ENCODE data around the gene ZNF638. TPM values are rescaled to one million over a fixed set of nuclear protein-coding genes. Genes with fewer than 3 reads are reported as not detected.

ZNF638 gene
- total RNA-seq, 1 donor from 2014 or later = 91.9 TPM

DNA sequence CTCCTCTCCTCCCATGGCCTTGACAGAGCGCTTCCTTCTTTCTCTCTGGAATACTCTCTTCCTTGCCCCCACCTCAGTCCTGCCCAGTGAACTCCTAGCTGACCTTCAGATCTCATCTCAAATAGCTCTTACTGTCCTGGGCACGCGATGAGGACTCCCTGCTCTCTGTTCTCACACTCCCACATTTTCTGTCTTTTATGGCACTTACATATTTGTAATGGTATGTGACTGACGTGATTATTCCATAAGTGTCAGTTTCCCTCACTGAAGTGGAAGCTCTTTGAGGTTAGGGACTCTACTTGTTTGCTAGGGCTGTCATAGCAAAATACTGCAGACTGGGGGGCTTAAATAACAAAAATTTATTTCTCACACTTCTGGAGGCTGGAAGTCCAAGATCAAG lies 120.1 kb downstream of the ZNF638 start:
- no peak for ATAC-seq
- intact Hi-C loops (cut with DNase I) = no loop called here
- no peak for DNase-seq (ENCODE audit: missing footprints)

DNA sequence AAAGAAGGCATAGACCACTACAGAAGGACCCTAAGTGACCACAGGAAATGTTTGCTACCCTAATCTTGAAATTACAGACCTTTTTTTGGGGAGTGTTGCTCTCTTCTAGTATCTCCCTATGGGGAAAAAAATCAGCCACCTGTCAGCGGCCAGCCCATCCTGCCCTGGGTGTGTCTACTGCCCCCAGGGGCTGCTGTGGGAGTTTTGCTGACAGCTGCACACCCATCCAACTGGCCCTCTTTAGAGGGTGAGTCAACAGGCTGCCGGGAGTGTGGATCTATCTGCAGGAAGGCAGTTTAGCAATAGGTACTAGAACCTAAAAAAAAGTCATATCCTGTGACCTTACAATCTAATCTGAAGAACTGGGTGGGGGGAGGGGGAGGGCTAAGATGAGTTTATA lies 121.0 kb downstream of the ZNF638 start:
- ATAC-seq (peak; percentile 30), DNase-seq (ENCODE audit: missing footprints) (no peak)
- intact Hi-C loops (cut with DNase I) = no loop called here

DNA sequence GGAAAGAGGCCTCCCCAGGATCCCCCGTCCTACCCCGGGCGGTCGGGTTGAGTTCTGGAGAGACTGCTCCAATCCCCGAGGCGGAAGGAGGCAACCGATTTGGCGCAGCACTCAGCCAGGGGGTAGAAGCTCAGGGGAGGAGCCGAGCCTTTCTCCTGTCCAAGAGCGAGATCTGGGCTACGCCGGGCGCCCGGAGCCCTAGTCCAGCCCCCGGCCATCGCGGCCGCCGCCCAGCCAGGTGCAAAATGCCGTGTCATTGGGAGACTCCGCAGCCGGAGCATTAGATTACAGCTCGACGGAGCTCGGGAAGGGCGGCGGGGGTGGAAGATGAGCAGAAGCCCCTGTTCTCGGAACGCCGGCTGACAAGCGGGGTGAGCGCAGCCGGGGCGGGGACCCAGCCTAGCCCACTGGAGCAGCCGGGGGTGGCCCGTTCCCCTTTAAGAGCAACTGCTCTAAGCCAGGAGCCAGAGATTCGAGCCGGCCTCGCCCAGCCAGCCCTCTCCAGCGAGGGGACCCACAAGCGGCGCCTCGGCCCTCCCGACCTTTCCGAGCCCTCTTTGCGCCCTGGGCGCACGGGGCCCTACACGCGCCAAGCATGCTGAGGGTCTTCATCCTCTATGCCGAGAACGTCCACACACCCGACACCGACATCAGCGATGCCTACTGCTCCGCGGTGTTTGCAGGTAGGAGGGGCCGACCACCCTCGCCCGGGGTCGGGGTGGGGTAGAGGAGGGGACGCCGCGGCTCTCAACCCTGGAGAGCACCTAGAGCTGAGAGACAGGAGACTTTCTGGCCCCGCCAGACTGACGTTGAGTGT lies 122.0 kb downstream of the ZNF638 start, which contains the start of gene DYSF:
Gene DYSF, plus strand, starts transcription at position 158 of the 817 bp plus-strand sequence.
- DNase-seq (ENCODE audit: missing footprints) = peak; percentile 91
- peak; percentile 70 for ATAC-seq
- intact Hi-C loops (cut with DNase I) = no loop called here

DNA sequence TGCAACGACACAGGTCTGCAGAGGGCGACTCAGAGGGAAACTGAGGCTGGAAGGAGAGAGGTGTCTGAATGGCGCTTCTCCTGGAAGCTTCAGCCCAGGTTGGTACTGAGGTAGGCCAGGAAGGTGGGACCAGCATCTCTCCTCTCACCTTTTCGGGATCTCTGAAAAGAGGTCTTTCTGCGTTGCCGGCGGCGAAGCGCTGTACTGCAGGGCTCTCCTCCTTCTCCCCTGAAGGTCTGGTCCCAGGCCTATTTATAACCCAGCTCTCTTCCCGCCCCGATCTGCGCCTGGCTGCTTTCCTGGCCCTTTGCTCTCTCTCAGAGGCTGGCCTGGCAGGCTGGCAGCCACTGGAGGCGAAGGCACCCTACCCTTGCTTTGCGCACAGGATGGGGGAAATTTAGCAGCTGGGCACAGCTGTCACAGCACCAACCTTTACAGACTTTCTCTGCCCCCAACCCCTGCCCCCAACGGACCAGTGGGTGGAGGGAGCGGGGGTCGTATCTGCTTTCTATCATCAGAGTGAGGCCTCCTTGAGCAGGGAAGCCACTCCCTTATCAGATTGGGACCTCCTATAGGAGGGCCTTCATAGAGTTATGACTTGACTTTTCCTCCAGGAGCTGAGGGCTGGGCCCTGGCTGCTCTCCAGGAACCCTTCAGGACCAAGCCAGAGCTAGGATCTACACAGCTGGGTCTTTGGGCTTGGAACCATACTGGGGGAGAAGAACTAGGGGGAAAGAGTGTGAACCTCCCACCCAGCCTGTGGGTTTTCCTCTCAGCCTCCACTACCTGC lies 122.8 kb downstream of the ZNF638 start:
- intact Hi-C loops (cut with DNase I) = no loop called here

DNA sequence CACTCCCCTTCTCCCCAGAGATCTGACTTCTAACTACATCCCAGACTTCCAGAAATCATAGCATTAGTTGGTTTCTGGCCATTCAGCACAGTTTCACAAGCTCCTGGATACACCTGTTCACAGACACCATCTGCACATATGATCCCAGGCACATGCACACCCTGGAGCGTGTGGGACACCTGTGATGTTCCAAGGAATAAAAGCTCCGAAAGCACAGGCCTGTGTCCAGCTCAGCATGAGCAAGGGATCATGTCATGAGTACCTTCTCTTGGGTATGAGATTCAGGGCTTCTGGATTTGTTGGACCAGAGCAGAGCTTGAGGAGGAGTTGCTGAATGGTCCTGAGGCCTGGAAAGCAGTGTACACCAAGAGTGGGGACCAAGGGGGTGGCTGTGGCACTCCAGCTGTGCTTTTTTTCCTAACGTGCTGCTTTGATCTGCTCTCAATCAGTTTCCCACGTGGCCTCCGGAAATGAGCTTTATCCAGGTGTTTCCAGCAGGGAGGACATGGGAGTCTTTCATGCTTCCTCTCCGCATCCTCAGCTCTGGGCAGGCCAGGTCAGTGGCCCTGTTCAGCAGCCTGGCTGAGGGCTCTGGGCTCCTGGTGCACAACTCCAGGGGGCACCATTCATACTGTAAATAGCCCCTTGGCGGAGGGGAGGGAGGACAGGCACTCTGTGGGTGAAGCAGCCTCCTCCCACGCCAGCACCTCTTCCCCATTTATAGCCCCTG lies 123.6 kb downstream of the ZNF638 start:
- ATAC-seq (no peak), DNase-seq (ENCODE audit: missing footprints) (no peak)
- intact Hi-C loops (cut with DNase I) = no loop called here

More for the DNA sequence above, 122.8 kb downstream of the ZNF638 start:
- DNase-seq (ENCODE audit: missing footprints) = peak; percentile 83
- peak; percentile 76 for ATAC-seq

DNA sequence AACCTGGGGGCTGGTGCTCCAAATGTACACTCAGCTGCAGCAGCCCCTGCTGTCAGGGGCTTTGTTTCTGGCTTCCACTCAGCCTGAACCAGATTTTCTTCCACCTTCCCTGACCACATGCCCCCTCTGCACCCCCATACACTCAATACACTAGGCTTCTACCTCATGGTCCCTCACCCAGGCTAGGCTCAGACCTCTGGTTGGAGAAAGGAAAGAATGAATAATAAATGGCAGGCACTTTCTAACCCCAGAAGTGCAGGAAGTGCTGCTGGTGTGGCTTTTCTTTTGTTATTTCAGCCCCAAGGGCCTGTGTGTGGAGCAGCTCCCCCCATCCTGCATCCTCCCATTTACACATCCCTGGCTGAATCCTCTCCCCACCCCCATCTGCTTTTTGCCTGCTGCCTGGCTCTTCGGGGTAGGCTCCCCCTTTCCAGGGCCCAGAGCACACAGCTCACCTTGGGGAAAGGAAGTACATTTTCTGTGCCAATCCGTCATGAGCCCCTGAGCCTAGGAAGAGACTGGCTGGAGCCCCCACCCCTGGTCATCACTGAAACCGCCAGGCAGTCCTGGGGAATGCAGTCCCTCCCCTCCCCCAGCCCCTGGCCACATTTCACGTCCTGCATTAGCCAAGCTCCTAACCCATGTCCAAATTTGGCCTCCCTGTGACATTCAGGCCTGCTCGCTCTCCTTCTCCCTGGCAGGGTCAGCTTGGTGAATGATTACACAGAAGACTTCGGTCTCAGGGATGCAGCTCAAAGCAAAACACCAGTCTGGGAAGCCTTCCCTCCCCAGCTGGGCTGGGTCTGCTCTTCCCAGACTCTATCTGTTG lies 124.4 kb downstream of the ZNF638 start:
- no peak for DNase-seq (ENCODE audit: missing footprints)
- intact Hi-C loops (cut with DNase I) = no loop called here
- ATAC-seq = peak; percentile 23

DNA sequence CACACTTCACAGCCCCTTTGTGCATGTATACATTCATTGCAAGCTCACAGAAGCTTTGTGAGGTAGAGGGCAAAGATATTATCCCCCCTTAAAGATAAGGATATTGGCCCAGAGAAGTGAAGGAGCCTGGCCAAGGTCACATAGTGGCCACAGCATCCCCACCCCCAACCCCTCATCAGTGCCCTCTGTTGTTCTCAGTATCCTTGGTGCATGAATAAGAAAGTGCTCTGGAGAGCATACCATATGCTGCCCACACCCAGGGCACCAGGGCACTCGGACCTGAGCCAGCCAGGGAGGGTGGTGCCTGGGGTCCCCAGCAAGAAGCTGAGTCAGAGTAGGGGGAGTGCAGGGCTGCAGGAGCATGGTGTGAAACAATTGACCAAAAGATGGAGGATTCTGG lies 125.0 kb downstream of the ZNF638 start:
- DNase-seq (ENCODE audit: missing footprints) (no peak), ATAC-seq (no peak)
- intact Hi-C loops (cut with DNase I) = no loop called here

DNA sequence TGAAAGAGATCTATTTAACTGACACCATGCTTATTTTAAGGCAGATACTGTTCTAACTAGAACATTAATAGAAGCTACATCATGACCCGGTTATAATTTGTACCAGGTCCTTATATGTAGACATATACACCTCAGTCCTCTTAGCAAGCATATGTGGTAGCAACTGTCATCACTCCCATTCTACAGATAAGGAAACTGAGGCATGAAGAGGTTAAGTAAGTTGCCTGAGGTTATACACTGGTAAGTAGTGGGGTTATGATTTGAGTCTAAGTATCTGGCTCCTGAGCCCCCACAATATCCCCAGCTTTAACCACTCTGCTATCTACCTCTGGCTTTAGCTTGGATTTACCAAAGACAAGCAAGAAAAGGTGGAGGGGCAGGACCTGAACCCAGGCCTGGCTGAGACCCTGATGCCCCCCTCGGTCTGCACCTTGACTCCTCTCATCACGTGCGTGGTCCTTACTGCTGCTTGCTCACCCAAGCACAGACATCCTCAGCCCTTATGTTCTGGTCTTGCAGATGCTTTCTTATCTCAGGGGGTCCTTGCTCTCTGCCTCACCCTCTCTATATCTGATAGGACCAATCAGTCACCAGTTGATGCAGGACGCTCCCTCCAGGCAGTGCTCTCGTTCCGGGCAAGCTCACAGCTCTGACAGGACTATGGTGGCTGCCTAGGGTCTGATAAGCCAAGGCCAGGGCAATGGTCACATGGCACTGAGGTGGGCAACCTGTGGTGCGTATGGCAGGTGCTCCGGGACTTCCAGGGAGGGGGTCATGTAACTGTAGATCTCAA lies 125.7 kb downstream of the ZNF638 start:
- no peak for DNase-seq (ENCODE audit: missing footprints)
- intact Hi-C loops (cut with DNase I) = no loop called here
- ATAC-seq = no peak

DNA sequence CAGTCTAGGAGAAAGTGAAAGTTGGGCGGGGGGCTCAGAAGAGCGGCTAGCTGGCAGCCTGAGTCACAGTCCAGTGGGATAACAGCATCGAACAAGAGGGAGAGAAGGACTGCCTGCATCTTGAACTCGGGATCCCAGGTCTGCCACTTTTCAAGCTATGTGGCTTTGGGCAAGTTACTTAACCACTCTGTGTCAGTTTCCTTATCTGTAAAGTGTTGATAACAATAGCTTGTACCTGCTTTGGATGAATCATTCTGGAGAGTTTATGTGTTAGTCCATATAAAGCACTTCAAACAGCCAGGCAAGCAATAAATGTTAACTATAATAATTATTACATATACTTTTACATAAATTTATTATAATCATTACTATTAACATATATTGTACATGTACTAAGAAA lies 126.3 kb downstream of the ZNF638 start:
- DNase-seq (ENCODE audit: missing footprints) (no peak), ATAC-seq (no peak)
- intact Hi-C loops (cut with DNase I) = no loop called here

DNA sequence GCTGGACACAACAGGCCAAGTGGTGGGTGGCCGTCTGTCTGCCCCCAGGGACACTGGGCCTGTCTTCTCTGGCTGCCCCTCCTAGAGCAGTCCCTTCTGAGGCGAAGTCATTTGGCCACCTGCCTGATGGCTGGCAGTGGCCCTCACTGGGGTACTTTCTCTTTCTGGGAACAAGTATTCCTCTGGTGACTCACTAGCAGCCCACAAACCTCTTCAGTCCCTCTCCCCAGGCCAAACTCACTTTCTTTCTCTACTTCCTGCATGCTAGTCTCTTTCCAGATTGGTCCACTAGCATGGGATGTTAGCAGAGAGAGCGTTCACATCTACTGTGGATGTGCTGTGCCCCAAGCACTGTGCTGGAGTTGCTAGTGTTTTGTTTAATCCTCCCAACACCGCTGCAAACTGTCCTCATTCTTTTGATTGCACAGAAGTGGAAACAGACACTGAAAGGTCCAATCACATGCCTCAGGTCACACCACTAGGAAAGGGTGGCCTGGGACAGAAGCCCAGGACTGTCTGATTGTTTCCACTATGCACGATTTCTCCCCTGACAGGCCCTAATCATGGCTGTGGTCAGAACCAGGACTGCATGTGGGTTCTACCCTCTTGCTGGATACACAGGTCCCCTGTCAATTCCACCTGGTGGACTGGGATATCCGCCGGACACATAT lies 127.0 kb downstream of the ZNF638 start:
- intact Hi-C loops (cut with DNase I) = no loop called here
- ATAC-seq (peak; percentile 67), DNase-seq (ENCODE audit: missing footprints) (no peak)

DNA sequence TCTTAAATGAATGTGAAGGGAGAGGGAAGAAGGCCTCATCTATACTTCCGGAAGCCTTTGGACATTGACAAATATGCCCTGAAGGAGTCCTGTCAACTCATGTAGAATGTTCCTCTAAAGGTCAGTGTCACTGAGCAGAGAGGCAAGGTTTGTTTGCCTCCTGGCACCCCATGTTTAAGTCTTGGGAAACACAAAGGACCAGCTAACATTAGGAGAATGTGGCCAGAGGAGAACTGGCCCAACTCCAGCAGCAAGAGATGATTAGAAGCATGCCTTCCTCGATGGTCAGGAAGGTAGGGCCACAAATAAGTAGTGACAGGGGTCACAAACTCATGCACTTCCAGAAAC lies 127.5 kb downstream of the ZNF638 start:
- intact Hi-C loops (cut with DNase I) = no loop called here
- DNase-seq (ENCODE audit: missing footprints) (no peak), ATAC-seq (no peak)

DNA sequence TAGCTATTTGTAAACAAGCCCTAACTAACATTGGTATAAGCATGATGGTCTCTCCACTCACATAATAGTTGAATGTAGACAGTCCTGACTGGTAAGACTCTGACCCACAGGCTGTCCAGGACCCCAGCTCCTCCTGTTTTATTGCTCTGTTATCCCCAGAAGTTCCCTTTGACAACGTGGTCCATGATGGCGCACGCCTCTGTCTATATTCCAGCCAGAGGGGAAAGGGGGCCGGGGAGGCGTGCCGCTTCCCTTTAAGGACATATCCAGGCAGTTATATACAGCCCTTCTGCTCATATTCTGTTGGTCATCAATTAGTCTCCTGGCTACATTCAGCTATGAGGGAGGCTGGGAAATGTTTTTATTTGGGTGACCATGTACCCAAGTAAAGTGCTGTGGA lies 128.5 kb downstream of the ZNF638 start:
- DNase-seq (ENCODE audit: missing footprints) (no peak), ATAC-seq (no peak)
- intact Hi-C loops (cut with DNase I) = no loop called here

DNA sequence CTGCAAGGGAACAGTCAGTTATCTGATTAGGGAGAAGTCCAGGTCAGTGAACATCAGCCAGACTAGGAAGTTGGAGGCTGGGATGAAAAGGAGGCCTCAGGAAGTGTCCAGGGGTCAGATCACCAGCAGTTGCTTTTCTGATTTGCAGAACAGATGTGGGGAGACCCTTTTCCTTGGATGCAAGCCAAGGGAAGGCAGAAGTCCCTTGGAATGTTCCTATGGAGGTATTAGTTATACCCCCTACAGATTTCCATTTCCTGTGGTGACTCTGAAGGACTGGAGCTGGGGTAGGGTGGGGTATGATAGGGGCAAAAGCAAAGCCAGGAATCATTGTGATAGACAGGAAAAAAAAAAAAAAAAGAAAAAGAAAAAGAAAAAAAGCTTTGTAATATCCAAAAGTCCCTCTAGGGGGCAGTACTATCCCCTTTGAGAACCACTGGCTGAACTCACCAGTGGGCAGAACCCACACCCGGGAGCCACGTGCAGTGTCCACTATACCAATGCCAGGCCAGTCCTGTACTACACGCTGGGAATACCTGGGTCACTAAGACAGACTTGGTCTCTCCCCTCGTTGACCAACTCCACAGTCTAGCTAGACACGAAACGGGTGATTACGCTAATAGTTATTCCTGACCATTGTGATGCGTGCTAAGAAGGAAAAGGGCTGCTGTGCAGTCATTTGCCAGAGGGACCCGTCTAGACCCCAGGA lies 129.2 kb downstream of the ZNF638 start:
- peak; percentile 76 for DNase-seq (ENCODE audit: missing footprints)
- ATAC-seq = no peak
- intact Hi-C loops (cut with DNase I) = loop anchor here (1.0 kb wide), 1 partner anchor 50 kb away; no protein-coding TSS in a partner anchor

DNA sequence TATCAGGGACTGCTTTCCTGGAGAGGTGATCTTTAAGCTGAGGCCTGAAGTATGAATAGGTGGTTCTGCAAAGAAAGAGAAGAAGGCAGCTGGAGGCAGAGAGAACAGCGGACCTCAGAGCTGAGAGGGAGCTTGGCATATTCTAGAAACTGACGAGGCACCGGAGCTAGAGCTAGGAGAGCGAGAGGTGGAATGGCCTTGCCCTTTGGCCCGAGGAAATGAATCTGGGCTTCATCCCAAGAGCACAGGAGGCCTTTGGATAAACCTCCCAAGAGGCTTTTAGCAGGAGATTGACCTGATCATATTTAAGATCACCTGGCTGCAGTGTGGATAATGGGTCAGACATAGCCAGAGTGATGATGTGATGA lies 129.7 kb downstream of the ZNF638 start:
- intact Hi-C loops (cut with DNase I) = loop anchor here (1.0 kb wide), 1 partner anchor 49 kb away; no protein-coding TSS in a partner anchor

DNA sequence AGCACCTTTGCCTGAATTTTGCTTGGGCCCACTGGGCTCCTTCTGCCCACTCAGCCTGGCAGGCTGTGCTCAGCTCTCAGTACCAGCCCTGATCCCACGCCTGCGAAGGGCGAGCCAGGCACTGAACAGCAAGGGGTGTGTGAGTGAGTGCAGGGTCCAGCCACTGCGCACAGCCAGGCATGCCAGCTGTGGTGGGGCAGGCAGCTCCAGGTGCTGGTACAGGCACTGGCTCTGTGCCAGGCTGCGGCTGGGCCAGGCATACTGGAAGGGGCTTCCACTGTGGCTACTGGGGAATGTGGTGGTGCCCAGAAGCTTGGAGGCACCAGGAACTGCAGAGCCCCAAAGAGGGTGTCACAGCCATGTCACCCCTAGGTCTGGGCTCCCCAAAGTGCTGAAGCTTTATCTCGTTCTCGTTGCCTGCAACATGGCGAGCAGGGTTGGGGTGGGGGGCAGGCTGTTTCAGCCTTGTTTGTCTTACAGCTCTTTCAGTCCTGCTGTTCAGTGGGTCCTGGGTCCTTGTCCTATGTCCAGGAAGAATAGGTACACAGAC lies 130.5 kb downstream of the ZNF638 start:
- intact Hi-C loops (cut with DNase I) = no loop called here
- DNase-seq (ENCODE audit: missing footprints) (no peak), ATAC-seq (no peak)

More for the DNA sequence above, 129.7 kb downstream of the ZNF638 start:
- DNase-seq (ENCODE audit: missing footprints) (no peak), ATAC-seq (no peak)

DNA sequence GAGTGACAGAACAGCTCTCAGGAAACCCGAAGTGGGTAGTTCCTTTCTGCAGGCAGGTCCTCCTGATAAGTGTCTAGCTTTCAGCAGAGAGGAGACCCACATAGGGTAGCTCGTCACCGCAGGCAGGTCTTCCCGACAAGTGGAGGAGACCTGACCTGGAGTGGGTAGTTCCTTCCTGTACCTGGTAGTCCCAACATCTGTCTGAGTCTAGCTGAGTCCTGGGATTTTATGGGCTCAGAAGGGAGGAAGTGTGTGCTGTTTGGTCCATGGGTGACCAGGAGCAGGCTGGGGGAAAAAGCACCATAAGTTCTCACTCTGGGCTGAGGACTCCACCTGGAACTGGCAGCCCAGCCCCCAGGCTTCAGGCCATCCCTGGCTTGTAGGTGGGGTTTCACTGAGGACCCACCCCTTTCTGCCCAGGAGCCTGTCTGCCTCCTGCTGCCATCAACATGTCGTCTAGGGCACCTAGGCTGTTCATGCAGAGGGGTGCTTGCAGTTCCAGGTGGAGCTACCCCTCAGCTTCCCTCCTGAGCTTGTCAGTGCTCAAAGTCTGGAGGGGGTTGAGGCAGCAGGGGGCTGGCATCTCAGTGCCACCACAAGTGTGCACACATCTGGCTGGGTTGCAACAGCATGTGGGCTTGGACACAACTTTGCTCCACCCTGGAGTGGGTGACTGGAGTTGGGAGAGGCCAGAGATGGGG lies 131.2 kb downstream of the ZNF638 start:
- no peak for DNase-seq (ENCODE audit: missing footprints)
- intact Hi-C loops (cut with DNase I) = no loop called here
- no peak for ATAC-seq

Data from Right ventricle myocardium inferior (tissue), 1 donor.